Endometrium (tissue), 2 donors: Measurements from ENCODE around the gene LGALS14.
"Not testable (repeated sequence)": the region's sequence is repeated elsewhere in the genome, so short reads cannot be mapped to it uniquely, and the experiment has no call there.

ENCODE experiments used
- FAIRE-seq: peaks from 2 replicates; lab custom pipeline; 2012; peaks lifted over from hg19 to GRCh38; lab: Jason Lieb, UNC
- donor health status: control.
- donor health status: control.

LGALS14 gene

DNA sequence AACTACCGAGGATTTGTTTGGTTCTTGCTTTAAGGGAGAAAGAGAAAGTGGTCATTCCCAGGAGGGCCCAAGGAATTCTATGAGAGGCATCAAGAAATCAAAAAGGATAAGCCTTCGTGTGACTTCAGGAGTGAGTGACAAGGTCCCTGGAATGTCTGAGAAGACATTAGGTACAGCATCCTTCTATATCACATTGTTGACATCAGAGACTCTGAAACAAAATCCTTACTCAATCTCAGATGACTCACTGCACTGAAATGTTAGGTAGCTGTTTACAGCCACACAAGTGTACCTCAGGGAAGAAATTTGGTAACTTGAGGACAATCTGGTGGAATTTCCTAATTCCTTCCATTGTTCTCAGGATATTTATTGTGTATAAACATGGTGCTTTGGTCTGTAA, 7.9 kb upstream of the LGALS14 start:
- no peak for FAIRE-seq

DNA sequence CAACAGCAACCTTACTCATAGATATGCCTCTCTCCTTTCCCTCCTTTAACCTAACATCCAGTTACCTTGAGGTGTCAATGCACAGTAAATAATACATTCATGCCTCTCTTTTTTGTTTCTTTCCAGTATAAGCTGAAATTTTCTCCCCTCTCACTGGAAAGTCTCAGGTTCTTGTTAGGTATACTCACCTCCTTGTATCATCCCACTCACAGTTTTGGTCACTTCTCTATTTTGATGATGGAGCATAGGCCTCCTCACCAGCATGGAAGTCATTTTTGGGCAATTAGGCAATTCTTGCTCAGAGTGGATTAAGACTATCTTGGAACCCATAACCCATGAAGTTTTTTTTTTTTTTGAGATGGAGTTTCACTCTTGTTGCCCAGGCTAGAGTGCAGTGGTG, 5.7 kb upstream of the LGALS14 start:
- no peak for FAIRE-seq

DNA sequence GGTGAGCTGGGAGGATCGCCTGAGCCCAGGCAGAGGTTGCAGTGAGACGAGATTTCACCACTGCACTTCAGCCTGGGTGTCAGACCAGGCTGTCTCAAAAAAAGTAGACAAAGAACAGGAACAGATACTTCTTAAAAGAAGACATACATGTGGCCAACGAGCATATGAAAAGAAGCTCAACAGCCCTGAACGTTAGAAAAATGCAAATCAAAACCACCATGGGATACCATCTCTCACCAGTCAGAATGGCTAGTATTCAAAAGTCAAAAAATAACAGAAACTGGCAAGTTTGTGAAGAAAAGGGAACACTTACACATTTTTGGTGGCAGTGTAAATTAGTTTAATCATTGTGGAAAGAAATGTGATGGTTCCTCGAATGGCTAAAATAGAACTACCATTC, 3.0 kb upstream of the LGALS14 start:
- no peak for FAIRE-seq

DNA sequence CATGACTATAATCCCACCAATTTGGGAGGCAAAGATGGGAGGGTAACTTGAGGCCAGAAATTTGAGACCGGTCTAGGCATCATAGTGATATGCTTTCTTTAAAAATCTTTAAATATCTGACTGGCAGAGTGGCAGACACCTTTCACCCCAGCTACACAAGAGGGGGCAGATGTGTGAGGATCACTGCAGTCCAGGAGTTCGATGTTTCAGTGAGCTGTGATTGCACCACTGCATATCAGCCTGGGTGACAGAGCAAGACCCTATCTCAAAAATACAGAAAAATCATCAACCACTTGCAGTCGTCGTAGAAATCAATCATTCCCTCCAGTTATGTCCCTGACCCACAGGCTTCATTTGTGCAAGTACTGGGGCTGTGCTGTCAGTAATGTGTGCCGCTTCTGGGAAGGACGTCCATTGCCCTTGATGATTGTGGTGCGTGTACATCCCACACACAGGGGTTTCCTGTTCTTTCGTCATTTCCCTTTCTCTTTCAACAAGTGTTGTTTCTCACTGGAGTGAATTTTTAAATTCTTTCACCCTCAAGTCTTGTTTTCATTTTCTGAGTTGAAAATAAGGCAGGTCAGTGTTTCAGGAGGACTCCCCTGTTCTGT, 1.4 kb downstream of the LGALS14 start:
- no peak for FAIRE-seq

DNA sequence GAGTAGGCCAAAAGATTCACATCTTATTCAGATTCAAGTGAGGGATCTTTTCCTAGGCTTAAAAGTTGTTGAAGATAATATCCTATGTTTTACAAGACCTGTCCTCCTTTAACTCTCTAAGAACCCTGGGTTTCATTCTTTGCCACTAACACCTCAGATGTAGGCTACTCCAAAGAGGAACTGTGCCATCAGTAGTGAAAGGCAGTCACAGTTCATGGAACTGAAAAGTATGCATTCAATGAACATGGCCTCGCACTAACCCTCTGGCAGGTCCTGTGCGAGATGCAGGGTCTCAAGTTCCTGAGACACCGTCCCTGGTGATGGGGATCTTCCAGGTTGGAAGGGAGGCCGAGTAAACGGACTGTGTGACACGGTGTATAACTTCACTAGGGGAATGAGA, 4.3 kb downstream of the LGALS14 start:
- FAIRE-seq = no peak

DNA sequence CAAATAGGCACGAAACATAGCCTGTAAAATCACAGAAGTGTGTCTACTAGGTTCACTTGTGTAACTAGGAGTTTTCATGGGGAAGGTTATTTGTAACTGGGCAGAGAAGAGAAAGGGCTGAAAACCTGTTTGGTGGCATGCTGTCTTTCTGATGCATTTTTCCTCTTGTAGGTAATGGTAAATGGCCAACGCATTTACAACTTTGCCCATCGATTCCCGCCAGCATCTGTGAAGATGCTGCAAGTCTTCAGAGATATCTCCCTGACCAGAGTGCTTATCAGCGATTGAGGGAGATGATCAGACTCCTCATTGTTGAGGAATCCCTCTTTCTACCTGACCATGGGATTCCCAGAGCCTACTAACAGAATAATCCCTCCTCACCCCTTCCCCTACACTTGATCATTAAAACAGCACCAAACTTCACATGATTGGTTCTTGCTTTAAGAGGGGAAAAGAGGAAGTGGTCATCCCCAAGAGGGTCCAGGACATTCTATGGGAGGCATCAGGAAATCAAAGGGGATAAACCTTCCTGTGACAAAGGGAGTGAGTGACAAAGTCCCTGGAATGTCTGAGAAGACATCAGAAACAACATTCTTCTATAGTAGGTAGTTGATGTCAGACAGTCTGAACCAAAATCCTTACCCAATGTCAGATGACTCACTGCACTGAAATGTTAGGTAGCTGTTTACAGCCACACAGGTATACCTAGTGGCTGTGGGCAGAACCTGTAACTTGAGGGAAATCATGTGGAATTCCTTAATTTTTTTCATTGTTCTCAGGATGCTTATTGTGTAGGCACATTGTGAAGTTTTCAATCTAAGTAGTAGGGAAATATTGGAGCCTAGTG, 5.0 kb downstream of the LGALS14 start:
- no peak for FAIRE-seq

DNA sequence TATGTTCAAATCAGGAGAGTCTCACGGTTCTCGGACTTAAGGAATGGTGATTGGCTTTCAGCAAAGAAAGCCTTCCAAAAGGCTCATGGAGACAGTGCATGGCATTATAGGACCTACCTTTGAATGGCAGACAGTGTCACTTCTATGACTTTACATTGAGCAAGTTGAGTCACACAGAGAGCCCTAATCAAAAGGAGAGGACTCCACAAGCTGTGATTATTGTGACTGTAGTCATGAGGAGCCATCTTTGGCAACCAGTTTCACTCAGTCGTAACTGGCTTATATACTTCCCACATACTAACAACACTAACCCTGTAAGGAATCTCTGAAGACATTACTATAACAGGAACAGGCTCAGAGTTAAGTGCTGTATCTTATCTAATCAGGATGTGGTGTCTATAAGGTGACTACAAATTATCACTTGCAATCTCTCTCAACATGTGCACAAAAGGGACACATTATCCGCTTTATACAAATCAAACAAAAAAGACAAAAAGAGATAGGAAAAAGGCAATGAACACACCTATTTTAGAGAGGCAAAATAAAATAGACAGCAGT, 6.1 kb downstream of the LGALS14 start:
- FAIRE-seq = no peak

DNA sequence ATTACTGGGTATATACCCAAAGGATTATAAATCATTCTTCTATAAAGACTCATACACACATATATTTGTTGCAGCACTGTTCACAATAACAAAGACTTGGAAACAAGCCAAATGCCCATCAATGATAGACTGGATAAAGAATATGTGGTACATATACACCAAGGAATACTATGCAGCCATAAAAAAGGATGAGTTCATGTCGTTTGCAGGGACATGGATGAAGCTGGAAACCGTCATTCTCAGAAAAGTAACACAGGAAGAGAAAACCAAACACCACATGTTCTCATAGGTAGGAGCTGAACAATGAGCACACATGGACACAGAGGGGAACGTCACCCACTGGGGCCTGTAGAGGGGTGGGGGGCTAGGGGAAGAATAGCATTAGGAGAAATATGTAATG, 15.9 kb downstream of the LGALS14 start:
- FAIRE-seq = not testable (repeated sequence)

DNA sequence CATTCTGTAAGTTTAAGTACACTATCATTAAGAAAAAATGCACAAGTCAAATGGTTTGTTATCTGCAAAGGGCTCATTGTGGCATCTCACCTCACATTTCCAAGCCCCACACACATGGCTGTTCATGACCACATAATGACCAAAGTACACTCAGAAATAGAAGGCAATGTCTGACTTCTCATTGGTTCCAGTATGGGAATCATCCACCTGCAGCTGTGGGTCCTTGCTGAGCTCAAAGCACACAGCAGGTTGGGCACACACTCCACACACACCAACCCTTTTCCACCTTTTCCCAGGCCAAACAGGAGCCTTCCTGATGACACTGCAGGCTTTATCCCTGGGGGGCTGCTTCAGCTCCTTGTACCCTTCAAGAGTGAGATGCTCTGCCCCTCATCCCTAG, 21.7 kb downstream of the LGALS14 start:
- no peak for FAIRE-seq

DNA sequence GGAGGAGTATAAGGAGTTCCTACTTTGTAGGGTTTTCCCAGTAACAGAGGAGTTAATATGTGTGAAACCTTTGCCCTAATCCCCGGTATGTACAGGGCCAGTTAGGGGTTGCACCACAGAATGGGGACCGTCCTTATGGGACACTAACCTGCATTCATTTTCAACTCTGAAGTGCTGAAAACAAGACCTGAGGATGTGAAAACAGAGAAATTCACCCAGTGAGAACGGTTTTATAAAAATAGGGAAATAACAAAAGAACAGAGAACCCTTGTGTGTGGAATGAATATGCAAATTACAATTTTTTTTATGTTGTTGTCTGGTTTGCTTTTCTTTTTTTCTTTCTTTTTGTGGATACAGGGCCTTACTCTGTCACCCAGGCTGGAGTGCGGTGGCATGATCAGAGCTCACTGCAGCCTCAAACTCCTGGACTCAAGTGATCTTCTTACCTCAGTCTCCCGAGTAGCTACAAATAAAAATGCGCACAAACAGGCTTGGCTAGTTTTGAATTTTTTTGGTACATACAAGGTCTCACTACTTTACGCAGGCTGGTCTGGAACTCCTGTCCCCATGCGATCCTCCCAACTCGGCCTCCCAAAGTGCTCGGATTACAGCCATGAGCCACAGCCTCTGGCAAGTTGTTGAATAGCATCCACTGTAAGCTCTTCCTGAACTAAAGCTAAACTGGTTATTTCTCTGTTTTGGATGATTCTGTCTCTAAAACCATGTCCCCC, 23.0 kb downstream of the LGALS14 start:
- no peak for FAIRE-seq

DNA sequence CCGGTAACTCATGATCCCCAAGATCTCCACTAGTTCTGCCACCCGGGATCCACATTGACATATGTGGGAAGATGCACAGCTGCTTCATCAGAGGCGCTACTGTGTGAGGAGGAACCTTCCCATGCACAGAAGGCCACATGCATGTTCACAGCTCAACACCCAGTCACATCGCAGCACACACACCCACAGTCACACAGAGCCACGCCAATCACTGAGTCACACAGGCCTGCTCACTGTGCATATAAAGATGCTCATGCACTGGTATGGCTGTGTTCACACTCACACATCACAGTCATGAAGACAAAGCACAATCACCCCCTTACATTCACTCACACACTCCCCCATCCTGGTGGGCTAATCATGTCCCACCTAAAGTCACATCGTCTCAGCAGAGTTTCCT, 23.8 kb downstream of the LGALS14 start:
- FAIRE-seq = no peak

DNA sequence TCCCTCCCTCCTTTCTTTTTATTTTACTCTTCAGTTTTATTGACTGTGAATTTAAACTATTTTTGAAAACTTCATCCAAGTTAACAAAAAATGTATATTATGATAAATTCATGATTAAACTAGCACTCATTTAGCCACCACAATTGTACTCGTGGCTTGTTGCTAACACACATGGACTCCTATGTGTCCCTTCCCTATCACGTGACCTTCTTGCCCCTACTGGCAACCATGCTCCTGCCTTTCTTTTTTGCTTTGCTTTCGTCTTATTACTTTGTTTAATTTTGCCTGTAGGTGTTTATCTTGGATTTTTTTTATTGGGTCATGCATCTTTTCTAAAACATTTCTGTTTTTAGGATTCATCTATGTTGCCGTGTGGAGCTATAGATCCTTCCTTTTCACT, 25.3 kb downstream of the LGALS14 start:
- no peak for FAIRE-seq

DNA sequence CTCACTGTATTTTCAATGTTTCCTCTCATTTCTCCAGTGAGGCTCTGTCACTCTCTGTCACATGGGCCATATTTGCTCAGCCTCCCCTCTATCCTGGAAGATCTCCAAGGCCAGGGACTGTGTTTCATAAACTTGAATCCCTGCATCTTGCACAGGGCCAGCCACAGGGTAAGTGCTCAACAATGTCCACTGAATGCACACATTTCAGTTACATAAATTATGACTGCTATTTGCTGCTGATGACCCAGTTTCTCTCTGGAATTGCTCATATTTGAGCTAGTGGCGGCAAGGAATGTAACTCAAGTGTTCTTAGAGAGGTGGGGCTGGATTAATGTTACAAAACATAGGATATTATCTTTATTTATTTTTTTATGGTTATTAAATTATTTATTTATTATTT, 27.4 kb downstream of the LGALS14 start:
- no peak for FAIRE-seq

DNA sequence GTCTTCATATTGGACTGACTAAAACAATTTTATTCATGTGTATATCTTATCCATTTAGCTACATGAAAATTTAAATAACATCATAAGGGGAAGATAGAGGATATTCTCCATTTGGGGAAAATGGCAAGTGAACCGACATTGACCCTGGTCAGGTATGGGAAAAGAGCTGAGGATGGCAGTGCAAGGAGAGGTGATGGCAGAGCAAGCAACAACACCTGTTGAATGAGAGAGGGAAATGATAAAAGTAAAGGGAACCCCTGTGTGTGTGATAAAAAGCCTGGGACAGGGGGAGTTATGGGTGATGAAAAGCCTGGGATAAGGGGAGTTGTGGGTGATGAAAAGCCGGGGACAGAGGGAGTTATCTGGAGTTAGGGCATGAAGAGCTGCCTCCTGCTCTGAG, 29.6 kb downstream of the LGALS14 start:
- FAIRE-seq = no peak

DNA sequence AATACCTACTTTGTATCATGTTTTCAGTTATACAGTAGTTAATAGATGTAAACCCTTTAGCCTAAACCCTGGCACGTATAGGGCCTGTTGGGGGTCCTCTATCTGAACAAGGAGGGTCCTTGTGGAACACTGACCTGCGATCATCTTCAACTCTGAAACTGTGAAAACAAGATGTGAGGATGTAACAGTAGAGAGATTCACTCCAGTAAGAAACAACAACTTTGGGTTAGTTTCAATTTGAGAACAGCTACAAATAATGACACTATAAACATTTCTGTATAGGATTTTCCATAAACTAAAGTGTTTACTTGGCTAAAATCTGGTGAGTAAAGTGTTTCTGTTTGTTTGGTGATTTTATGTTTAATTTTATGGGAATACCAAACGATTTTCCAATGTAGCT, 31.4 kb downstream of the LGALS14 start:
- no peak for FAIRE-seq

DNA sequence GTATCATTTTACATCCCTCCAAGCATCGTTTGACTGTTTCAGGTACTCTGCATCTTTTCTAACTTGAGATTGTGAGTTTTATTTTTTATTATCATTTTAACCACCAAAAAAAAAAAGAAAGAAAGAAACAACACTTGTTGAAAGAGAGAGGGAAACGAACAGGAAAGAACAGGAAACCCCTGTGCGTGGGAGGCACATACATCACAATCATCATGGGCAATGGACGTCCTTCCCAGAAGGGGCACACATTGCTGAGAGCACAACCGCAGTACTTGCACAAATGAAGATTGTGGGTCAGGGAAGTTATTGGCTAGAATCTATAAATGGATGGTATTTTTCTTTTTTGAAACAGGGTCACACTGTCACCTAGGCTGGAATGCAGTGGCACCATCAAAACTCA, 31.8 kb downstream of the LGALS14 start:
- no peak for FAIRE-seq

DNA sequence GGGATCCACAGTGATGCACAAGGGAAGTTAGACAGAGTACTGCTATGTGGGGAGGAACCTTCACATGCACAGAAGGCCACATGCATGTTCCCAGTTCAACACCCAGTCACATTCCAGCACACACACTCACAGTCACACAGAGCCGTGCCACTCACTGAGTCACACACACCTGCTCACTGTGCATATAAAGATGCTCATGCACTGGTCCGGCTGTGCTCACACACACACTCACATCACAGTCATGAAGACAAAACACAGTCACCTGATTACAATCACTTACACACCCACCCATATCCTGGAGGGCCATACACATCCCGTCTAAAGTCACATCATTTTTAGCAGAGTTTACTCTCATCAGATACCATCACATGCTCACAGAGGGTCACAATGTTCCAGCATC, 33.1 kb downstream of the LGALS14 start:
- no peak for FAIRE-seq

DNA sequence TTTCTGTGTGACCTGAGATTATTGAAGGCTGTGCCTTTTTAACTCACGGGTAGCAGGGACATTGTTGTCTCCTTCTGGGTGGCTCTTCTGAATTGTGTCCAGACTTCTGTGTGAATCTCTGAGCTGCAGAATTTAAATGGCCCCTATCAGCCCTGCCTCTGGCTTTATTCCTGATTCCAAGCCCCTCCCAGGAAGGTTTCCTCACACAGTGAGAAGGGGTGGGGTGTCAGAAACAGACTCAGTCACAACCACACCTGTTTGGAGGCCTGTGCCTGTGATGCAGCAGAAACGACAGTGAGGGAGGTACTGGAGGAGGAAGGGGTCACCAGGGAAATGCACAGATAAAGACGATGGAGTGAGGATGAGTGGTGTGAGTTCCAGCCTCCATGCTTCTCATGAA, 33.6 kb downstream of the LGALS14 start, which contains the start of gene CLC:
CLC (minus strand) TSS at position 139 of the 400 bp plus-strand sequence; CDS start at position 62, 77 bp downstream.
- FAIRE-seq = no peak

DNA sequence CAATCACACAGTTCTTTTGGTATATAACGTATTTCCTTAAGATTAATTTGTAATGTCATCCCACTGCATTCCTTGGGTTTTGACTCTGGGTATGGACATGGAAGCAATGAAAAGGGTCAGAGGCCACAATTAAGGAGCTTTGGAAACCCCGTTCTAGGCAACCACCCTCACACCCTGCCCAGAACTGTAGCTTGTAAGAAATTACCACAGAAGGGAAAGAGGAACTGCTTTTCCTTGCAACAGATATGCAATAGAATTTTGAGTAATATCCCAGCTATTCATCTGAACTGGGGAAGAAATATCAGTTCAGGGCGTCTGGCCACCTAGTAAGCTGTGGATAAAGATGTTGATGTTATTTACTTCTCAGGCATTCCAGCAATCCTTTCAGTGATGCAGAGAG, 34.5 kb downstream of the LGALS14 start:
- no peak for FAIRE-seq

DNA sequence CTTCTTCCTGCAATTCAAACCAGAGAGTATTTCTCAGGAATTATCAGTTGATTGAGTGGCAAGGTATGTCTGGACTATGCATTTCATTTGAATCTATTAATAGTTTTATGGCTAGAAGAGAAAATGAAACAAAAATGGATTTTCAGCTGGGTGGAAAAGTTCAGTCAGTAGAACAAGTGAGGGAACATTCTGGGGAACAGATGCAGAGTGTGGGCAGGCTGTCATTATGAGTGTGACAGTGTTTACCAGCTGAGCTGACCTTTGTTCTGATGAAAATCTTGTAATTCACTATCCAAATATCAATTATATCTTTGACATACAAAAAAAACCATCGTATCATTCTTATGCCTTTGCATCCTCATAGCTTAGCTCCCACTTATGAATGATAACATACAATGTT, 36.1 kb downstream of the LGALS14 start:
- no peak for FAIRE-seq

DNA sequence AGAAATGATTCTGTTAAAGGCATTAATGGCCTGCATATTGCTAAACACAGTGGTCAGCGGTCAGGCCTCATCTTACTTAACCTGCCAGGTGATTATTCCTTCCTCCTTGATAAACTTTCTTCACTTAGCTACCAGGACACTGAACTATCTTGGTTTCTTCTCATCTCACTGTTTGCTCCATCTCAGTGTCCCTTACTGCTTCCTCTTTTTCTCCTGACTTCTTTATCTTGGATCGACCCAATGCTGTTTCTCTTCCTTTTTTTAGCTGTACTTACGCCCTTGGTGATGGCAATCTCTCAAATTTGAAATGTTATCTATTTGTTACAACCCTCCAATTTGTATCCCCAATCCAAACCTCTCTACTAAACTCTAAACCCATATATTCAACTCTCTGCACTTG, 41.4 kb downstream of the LGALS14 start:
- no peak for FAIRE-seq

DNA sequence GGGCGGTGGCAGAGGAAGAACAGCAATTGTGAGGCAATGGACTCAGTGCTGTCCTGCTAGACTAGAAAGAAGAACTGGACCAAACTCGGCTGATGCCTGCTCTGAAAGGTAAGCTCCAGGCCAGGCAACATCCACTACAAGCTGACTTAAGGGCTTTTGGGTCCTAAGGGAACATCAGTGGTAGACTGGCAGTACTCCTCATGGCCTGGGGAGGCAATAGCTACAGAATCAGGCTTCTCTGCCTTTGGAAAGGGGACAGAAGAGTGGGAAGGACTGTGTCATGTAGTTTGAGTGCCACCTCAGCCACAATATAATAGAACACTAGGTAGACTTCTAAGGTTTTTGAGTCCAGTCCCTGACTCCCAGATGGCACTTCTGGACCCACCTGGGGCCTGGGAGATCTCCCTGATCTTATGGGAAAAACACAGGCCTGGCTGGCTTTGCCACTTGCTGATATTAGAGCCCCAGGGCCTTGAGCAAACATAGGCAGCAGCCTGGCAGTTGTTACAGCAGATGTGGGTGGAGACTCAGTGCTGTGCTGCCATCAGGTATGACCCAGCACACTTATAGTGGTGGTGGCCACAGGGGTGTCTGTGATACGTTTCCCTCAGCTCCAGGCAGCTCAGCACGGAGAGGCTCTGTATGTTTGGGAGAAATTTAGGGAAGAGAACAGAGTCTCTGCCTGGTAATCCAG, 42.7 kb downstream of the LGALS14 start:
- no peak for FAIRE-seq
